GM10847 (cell line): Measurements from ENCODE around the gene MC1R.

Source experiments
- POLR2A ChIP-seq: IDR thresholded peaks from 2 replicates; pipeline ENCODE4 v1.6.1; 2011; ENCODE audit not compliant: insufficient read length; ENCODE audit errors: extremely low read depth

MC1R gene

GRCh38 chr16:89957216-89957785 is 38.6 kb downstream of the MC1R start:
- TF ChIP-seq POLR2A: no peak

- no peak for TF ChIP-seq POLR2A
Observed at GRCh38 chr16:89958068-89958467, 39.4 kb downstream of the MC1R start.

GRCh38 chr16:89958596-89958995 is 39.9 kb downstream of the MC1R start:
- TF ChIP-seq POLR2A: no peak

GRCh38 chr16:89960966-89961365 is 42.3 kb downstream of the MC1R start:
- TF ChIP-seq POLR2A: no peak

GRCh38 chr16:89961920-89962319 is 43.3 kb downstream of the MC1R start:
- no peak for TF ChIP-seq POLR2A

GRCh38 chr16:89962754-89963498 is 44.3 kb downstream of the MC1R start:
- TF ChIP-seq POLR2A: no peak

- TF ChIP-seq POLR2A: no peak
Observed at GRCh38 chr16:89964201-89964600, 45.5 kb downstream of the MC1R start.

GRCh38 chr16:89965447-89966225 is 47.0 kb downstream of the MC1R start:
- no peak for TF ChIP-seq POLR2A

GRCh38 chr16:89966756-89967155 is 48.1 kb downstream of the MC1R start:
- no peak for TF ChIP-seq POLR2A

- TF ChIP-seq POLR2A: no peak
Observed at GRCh38 chr16:89969741-89970410, 51.2 kb downstream of the MC1R start.
